Colon (tissue), 2 donors: Measurements from ENCODE around the gene MYLK4.

Experiments
- FAIRE-seq: peaks from 2 replicates; lab custom pipeline; 2012; peaks lifted over from hg19 to GRCh38; lab: Jason Lieb, UNC
- donor health status: control.
- donor health status: control.

Gene MYLK4

DNA sequence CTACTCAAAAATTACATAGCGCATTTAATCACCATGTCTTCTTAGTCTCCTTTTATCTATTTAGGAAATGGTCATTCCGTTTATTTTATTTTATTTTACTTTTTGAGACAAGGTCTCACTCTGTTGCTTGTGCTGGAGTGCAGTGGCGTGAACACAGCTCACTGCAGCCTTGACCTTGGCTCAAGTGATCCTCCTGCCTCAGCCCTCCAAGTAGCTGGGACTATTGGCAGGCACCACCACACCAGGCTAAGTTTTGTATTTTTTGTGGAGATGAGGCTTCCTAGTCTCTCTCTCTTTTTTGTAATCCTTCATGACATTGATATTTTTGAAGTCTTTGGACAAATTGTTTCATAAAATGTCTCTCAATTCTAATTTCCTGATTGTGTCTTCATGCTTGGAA is 4.7 kb upstream of the MYLK4 start:
- no peak for FAIRE-seq

- no peak for FAIRE-seq
Observed at GRCh38 chr6:2754911-2755310, 4.2 kb upstream of the MYLK4 start.

- no peak for FAIRE-seq
Observed at GRCh38 chr6:2754393-2754792, 3.7 kb upstream of the MYLK4 start.

DNA sequence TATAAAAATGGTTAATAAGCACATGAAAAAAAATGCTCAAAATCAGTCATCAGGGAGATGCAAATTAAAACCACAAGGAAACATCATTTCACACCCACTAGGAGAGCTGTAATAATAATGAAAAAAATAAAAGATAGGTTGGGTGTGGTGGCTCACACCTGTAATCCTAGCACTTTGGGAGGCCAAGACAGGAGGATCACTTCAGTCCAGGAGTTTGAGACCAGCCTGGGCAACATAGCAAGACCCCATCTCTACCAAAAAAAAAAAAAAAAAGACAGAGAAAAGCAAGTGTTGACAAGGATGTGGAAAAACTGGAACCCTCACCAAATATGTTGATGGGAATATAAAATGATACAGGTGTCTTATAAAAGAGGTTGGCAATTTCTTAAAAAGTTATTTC is 3.0 kb upstream of the MYLK4 start:
- FAIRE-seq, result no peak

GRCh38 chr6:2753110-2753489 is 2.4 kb upstream of the MYLK4 start:
- no peak for FAIRE-seq

DNA sequence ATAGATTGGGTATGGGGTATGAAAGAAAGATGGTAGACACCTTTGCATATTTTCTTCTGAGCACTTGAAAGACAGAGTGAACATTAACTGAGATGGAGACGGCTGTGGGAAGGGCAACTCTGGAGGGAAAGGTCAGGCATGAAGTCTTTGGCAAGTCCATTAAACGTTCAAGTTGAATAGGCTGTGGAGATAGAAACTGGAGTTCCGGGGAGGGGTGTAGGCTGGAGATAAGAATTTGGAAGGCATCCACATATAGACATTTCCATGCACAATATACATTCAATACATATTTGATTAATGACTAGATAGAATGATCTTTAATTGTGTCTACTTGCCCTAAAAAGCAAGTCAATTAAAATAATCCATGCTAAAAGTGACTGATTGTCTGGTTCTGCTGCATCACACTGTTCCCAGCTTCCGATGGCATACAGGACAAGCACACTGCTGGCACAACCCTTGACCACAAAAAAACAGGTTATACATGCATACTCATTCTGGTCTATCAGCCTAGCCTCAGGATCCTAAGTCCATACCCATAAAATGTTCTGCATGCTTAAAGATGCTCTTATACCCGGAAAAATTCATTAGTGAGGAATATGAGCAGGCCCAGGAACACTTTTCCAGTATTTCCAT is 1.9 kb upstream of the MYLK4 start:
- FAIRE-seq, result no peak

GRCh38 chr6:2751871-2752270 is 1.1 kb upstream of the MYLK4 start:
- FAIRE-seq, result no peak

- FAIRE-seq, result peak; percentile 41
Observed at GRCh38 chr6:2749969-2750600, 637 bp downstream of the MYLK4 start.

DNA sequence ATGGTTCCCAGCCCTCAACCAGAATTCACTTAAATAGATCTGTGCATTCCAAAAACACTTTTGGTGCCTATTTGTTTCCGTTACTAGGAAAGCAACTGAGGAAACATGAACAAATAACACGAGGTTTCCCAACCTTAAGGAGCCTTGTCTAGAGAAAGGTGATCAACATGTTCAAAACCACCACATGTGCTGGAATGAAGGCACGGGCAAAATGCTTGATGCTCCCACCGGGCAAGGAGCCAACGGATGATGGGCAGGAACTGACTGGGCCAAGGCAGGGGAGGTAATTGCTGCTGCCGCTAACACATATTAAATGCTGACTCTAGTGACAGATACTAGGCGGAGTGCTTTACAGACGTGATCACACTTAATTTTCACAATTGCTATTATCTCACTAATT is 2.5 kb downstream of the MYLK4 start:
- no peak for FAIRE-seq

DNA sequence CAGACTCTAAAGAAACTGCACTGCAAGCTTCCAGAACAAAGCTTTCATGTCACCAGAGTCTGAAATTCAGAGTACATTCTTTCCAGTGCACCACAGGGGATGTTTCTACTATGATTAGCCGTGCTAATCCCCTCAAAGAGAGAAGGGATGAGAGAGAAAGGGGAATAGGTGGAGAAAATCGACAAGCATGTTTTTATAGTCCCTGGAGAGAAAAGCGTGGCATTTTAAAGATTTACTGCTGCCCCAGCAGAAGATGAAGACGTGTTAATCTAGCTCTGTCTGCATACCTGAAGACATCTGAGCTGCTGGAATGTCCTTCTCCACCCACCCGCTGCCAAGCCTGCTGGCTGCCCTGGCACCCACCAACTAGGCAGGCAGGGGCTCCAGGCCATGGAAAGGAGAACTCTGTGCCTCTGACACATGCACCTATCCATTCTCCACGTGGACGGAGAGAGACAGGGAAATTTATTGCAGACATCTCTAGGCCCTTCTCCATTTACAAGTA is 4.1 kb downstream of the MYLK4 start:
- FAIRE-seq, result no peak

- FAIRE-seq, result no peak
Observed at GRCh38 chr6:2745246-2745645, 5.5 kb downstream of the MYLK4 start.

GRCh38 chr6:2744778-2745177 is 5.9 kb downstream of the MYLK4 start:
- FAIRE-seq, result no peak

DNA sequence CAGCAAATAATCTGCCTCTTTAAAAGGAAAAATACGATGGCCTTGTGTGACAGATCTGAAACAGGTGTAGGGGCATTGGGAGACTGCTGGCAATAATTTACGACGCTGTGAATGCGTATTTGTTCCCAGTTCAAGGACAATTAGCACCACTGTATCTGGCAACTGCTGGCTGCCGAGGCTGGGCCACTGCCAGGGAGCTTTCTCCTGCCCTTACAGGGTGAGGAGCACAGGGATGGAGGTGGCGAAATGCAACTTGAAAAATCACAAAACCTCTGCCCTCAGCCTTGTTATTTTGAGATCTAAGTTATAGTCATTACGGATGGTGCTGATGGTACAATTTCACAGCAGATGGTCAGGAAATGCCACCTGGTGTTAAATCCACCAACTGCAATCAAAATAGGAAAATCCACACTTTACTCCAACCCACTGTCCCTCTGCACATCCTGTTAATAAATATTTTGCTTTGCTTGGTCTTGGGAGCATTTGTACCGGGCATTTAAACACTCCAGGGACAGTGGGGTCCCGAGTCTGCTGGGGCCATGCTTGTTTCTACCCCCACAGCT is 6.4 kb downstream of the MYLK4 start:
- no peak for FAIRE-seq

- FAIRE-seq, result no peak
Observed at GRCh38 chr6:2743280-2744208, 7.2 kb downstream of the MYLK4 start.

- no peak for FAIRE-seq
Observed at GRCh38 chr6:2741756-2742155, 9.0 kb downstream of the MYLK4 start.

DNA sequence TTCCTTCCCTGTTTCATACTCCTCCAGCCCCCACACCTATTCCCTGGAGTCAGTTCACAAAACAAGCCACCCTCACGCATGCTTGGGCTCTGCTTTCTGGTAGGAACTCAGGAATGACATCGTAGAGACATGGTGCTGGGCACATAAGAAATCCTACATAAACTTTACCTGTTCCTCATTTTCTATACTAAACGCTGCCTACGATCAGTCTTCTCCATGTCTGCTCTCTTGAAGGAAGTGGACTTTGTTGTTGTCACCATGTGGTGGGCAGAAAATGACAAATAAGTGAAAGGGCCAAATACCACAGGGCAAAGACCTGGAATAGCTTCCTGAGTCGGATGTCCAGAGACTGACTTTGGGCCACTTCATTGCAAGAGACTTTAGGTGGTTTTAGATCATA is 10.1 kb downstream of the MYLK4 start:
- FAIRE-seq, result no peak

DNA sequence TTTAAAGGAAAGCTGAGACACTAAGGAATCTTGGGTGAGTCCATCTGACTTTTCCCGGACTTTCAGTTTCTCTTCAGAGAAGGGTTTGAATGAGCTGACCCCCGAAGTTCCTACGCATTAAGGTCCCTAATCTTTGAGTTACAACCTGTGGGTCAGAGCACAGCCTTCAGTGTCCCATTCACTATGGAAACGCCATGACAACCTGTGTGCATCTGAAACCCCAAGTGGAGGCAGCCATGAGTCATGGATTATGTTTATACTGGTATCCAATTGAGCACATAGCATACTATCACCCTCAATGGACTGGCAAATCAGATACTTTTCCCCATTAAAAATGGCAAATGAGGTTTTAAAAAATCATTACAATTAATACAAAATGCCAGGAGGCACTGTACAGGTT is 11.4 kb downstream of the MYLK4 start:
- no peak for FAIRE-seq

- no peak for FAIRE-seq
Observed at GRCh38 chr6:2738373-2738979, 12.2 kb downstream of the MYLK4 start.

DNA sequence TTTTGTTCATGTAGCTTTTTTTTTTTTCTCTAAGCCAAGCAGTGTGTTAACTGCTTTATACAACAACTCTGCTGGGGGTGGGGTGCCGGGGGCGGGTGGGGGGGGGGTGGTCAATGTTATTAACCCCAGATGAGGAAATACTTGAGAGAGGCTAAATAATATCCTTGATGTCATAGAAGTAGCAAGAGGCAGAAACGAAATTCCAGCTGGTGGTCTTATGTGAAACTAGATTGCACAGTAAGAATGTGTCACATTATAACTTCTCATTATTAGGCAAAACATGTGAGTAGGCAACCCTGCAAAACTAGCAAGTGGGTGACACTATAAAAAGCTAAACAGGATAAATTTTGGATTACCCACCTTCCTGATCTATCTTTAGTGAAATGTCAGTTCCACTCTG is 12.8 kb downstream of the MYLK4 start:
- FAIRE-seq, result no peak

DNA sequence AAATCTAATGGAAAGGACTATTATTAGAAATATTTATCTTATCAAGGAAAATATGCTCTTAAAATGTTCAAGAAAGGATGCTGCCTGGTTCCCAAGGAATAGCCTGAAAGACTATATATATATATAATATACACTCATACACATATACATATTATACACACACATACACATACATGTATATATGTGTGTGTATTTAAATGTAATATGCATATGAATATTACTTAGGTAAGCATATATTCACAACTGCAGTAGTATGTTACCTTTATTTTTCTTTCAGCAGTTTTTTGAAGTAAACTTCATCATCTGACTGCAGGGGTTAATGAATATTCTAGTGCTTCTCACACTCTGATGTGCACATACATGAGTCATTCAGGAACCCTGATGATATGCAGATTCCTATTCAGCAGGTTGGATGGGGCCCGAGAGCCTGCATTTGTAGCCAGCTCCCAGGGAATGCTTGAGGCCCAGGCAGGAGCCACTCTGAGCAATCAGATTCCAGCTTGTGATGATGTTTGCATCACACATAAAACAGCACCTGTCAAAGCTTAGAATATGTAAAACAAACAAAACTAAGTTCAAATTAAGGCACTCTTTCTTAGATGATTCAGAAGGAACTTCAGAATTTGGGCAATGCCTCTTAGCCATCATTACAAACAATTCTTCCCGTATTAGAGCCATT is 16.1 kb downstream of the MYLK4 start:
- no peak for FAIRE-seq

DNA sequence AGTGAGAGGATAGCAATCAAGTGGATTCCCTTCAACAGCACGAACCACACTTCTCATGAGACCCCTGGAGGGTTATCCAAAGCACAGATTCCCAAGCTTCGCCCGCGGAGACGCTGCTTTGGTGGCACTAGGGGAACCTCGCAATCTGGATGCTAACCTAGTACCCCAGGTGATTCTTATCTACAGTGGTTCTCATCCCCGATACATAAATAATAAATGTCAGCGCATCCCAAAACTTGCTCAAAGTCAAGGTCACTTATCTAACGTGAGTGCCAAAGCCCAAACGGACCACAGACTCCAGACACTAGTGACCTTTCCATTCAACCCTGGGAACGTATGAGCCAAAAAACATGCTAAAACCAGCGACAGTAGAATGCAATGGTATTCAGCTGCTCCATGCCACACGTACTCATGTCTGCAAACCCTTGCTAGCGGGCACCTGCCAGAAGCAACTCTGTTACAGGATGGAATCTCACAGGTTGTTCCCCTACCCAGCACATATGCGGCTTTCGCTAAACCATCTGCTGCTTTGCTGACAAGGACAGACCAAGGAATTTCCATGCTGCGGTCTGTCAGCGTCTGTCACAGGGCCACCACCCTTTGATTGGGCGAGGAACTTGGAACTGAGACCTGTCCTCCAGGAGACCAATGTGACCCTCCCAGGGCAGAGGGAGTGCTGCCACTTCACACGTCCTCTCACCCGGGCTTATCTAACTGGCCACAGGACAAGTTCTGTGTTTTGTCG is 16.8 kb downstream of the MYLK4 start:
- no peak for FAIRE-seq
